ENCODE measurements around the gene LY9.

LY9 gene

DNA sequence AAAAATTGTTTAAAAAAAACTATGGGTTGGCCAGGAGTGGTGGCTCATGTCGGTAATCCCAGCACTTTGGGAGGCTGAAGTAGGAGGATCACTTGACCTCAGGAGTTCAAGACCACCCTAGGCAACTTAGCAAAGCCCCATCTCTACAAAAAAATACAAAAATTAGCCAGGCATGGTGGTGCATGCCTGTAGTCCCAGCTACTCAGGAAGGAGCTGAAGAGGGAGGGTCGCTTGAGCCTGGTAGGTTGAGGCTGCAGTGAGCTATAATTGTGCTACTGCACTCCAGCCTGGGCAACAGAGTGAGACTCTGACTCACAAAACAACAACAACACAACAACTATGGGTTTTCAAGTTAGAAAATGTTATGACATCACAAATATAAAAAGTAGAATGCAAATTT, 40.5 kb upstream of the LY9 start:
- DNase-seq (ENCODE audit: low spot score) (no peak), ATAC-seq (ENCODE audit: low read depth) (no peak)
- no peaks in the 10 kb centered on the region for H3K36me3 ChIP-seq (ENCODE audit: low read depth)
- no peak for TF ChIP-seq CTCF (IDR thresholded peaks at IDR 0.05; ENCODE audit: poor library complexity, severe bottlenecking)
- no peaks in the 10 kb centered on the region for H3K4me1 ChIP-seq (ENCODE audit: insufficient read depth, poor library complexity, severe bottlenecking)
- no peak overlapping the region for H3K27ac ChIP-seq (ENCODE audit: poor library complexity, severe bottlenecking)
- no peaks in the 10 kb centered on the region for H3K27me3 ChIP-seq (ENCODE audit: insufficient read depth, poor library complexity, severe bottlenecking)
- H3K9me3 ChIP-seq (ENCODE audit: severe bottlenecking): no peaks in the 10 kb centered on the region
- H3K4me3 ChIP-seq (ENCODE audit: severe bottlenecking): no peak overlapping the region

- Histone ChIP-seq H3K27me3 (ENCODE audit: insufficient read depth, poor library complexity, severe bottlenecking) (no peaks in the 10 kb centered on the region), H3K4me1 (ENCODE audit: insufficient read depth, poor library complexity, severe bottlenecking) (no peaks in the 10 kb centered on the region), H3K4me3 (ENCODE audit: severe bottlenecking) (no peak overlapping the region), H3K9me3 (ENCODE audit: severe bottlenecking) (no peaks in the 10 kb centered on the region), H3K36me3 (ENCODE audit: low read depth) (no peaks in the 10 kb centered on the region), H3K27ac (ENCODE audit: poor library complexity, severe bottlenecking) (no peak overlapping the region)
- TF ChIP-seq CTCF (IDR thresholded peaks at IDR 0.05; ENCODE audit: poor library complexity, severe bottlenecking): no peak
- no peak for ATAC-seq (ENCODE audit: low read depth)
- no peak for DNase-seq (ENCODE audit: low spot score)
Observed at GRCh38 chr1:160755911-160756848, 39.8 kb upstream of the LY9 start.

DNA sequence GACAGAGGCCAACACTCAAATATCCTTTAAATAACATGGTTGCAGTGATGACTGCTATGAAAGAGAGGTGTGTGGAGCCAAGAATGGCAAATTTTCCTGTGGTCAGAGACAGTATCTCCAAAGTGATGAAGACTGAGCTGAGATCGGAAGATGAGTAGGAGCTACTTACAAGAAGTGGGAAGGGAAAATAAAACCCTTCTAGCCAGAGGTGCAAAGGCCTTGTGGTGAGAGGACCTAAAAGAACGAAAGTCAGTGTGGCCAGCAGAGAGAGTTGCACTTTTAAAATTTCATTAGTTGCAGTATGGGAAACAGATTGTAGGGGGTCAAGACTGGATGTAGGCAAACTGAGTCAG, 39.1 kb upstream of the LY9 start:
- ATAC-seq (ENCODE audit: low read depth): no peak
- Histone ChIP-seq H3K4me3 (ENCODE audit: severe bottlenecking) (no peak overlapping the region), H3K9me3 (ENCODE audit: severe bottlenecking) (no peaks in the 10 kb centered on the region), H3K36me3 (ENCODE audit: low read depth) (no peaks in the 10 kb centered on the region), H3K4me1 (ENCODE audit: insufficient read depth, poor library complexity, severe bottlenecking) (no peaks in the 10 kb centered on the region), H3K27me3 (ENCODE audit: insufficient read depth, poor library complexity, severe bottlenecking) (no peaks in the 10 kb centered on the region), H3K27ac (ENCODE audit: poor library complexity, severe bottlenecking) (no peak overlapping the region)
- no peak for TF ChIP-seq CTCF (IDR thresholded peaks at IDR 0.05; ENCODE audit: poor library complexity, severe bottlenecking)
- DNase-seq (ENCODE audit: low spot score): no peak

GRCh38 chr1:160758521-160758920, 37.5 kb upstream of the LY9 start:
- no peaks in the 10 kb centered on the region for H3K27me3 ChIP-seq (ENCODE audit: insufficient read depth, poor library complexity, severe bottlenecking)
- no peak overlapping the region for H3K4me3 ChIP-seq (ENCODE audit: severe bottlenecking)
- no peak for TF ChIP-seq CTCF (IDR thresholded peaks at IDR 0.05; ENCODE audit: poor library complexity, severe bottlenecking)
- H3K36me3 ChIP-seq (ENCODE audit: low read depth): no peaks in the 10 kb centered on the region
- no peaks in the 10 kb centered on the region for H3K9me3 ChIP-seq (ENCODE audit: severe bottlenecking)
- no peak overlapping the region for H3K27ac ChIP-seq (ENCODE audit: poor library complexity, severe bottlenecking)
- no peaks in the 10 kb centered on the region for H3K4me1 ChIP-seq (ENCODE audit: insufficient read depth, poor library complexity, severe bottlenecking)
- ATAC-seq (ENCODE audit: low read depth) (no peak), DNase-seq (ENCODE audit: low spot score) (no peak)

DNA sequence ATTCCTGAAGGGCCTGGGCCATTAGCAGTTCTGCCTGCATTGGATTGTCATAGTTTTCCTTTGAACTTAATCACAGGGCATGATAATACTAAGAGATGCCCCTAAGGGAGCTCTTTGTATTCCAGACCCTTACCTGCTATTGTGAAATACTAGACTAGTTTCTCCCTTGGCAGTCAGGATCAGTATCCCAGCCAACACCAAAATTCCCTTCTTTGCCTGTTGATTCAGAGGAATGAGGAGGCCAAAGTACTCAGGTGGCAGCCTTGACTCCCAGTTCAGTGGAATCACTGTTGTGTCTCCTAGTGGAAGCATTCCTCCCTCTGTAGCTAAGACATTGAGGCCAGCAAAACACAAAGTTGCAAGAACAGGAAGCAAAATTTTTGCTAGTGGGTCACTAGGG, 36.2 kb upstream of the LY9 start:
- no peaks in the 10 kb centered on the region for H3K36me3 ChIP-seq (ENCODE audit: low read depth)
- DNase-seq (ENCODE audit: low spot score): no peak
- no peaks in the 10 kb centered on the region for H3K4me1 ChIP-seq (ENCODE audit: insufficient read depth, poor library complexity, severe bottlenecking)
- no peak overlapping the region for H3K4me3 ChIP-seq (ENCODE audit: severe bottlenecking)
- ATAC-seq (ENCODE audit: low read depth): no peak
- H3K27ac ChIP-seq (ENCODE audit: poor library complexity, severe bottlenecking): no peak overlapping the region
- no peaks in the 10 kb centered on the region for H3K27me3 ChIP-seq (ENCODE audit: insufficient read depth, poor library complexity, severe bottlenecking)
- H3K9me3 ChIP-seq (ENCODE audit: severe bottlenecking): no peaks in the 10 kb centered on the region
- no peak for TF ChIP-seq CTCF (IDR thresholded peaks at IDR 0.05; ENCODE audit: poor library complexity, severe bottlenecking)
